ENCODE measurements around the gene PRDM16. TPM values are rescaled to one million over a fixed set of nuclear protein-coding genes. Genes with fewer than 3 reads are reported as not detected.

The PRDM16 gene
- polyA plus RNA-seq, 1 of the 3 experiments (the other 2 are of a cell fraction), result not detected

DNA sequence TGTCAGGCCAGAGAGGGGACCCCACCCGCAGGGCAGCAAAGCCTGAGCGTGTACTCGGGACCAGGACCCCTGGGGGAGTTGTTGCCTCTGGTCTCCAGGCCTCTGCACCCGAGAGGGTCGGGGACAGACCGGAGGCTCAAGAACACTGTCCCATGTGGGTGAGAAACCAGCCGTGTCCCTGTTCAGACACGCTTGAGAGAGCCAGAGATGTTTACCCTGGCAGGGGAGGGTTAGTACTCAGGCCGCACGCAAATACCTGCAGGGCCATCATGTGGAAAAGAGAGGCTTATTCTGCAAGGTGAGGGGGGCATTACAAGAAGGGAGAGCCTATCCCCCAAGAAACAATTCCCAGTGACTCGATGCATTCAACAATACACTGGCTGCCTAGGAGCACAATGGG lies 311.5 kb downstream of the PRDM16 start:
- Histone ChIP-seq H4K20me1 (ENCODE audit: insufficient read depth) (no peaks in the 10 kb centered on the region), H3K9ac (no peak overlapping the region), H3K9me3 (no peaks in the 10 kb centered on the region), H3K4me1 (ENCODE audit: control insufficient read depth in 1 of 2, insufficient read depth in 2 of 2, low read depth in 1 of 2, low read length in 1 of 2) (no peaks in the 10 kb centered on the region), H2AFZ (ENCODE audit: low read depth) (no peak overlapping the region), H3F3A (replicated peaks; ENCODE audit: insufficient read depth) (no peaks in the 10 kb centered on the region), H3K4me3 (ENCODE audit: low read depth in 2 of 2, low read length in 1 of 2) (no peak overlapping the region), H3K79me2 (ENCODE audit: insufficient read depth) (no peaks in the 10 kb centered on the region), H3K9me2 (no peaks in the 10 kb centered on the region), H3K27me3 (ENCODE audit: insufficient read depth) (no peaks in the 10 kb centered on the region; the same call in 1 of the 2 replicates), H3K36me3 (replicated peaks in 1 of 2; ENCODE audit: control insufficient read depth in 1 of 2, insufficient read depth in 2 of 2, low read length in 1 of 2) (no peaks in the 10 kb centered on the region), H3K27ac (ENCODE audit: low read depth in 2 of 2, low read length in 1 of 2) (no peak overlapping the region), H3K4me2 (no peak overlapping the region)
- no peak for DNase-seq
- ChIA-PET POLR2A (no interaction called here), CTCF (no interaction called here)
- TF ChIP-seq ELF1 (IDR thresholded peaks at IDR 0.05), result no peak
- TF ChIP-seq, protein P1, sequence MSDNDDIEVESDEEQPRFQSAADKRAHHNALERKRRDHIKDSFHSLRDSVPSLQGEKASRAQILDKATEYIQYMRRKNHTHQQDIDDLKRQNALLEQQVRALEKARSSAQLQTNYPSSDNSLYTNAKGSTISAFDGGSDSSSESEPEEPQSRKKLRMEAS (IDR thresholded peaks at IDR 0.05; ENCODE audit: low read depth), result no peak
- TF ChIP-seq CHD2 (IDR thresholded peaks at IDR 0.05; ENCODE audit: low read length, partially characterized antibody), result no peak
- no peak for TF ChIP-seq NFIC (IDR thresholded peaks at IDR 0.05; ENCODE audit: borderline replicate concordance)
- TF ChIP-seq TCF12 (IDR thresholded peaks at IDR 0.05), result no peak
- TF ChIP-seq JUND (IDR thresholded peaks at IDR 0.05), result no peak
- TF ChIP-seq RCOR1 (IDR thresholded peaks at IDR 0.05; ENCODE audit: low read length), result no peak
- TF ChIP-seq SMC3 (IDR thresholded peaks at IDR 0.05; ENCODE audit: low read depth, low read length), result no peak
- no peak for TF ChIP-seq RAD21 (IDR thresholded peaks at IDR 0.05; ENCODE audit: low read length)
- TF ChIP-seq SIN3A (IDR thresholded peaks at IDR 0.05; ENCODE audit: borderline replicate concordance, low read depth, low read length), result no peak
- TF ChIP-seq EP300 (IDR thresholded peaks at IDR 0.05; ENCODE audit: borderline replicate concordance in 1 of 2, low read depth in 1 of 2, low read length in 1 of 2), result no peak
- WGBS (ENCODE audit: low lambda C conversion rate), result 28% methylated on average over 8 of the region's 11 CpGs

DNA sequence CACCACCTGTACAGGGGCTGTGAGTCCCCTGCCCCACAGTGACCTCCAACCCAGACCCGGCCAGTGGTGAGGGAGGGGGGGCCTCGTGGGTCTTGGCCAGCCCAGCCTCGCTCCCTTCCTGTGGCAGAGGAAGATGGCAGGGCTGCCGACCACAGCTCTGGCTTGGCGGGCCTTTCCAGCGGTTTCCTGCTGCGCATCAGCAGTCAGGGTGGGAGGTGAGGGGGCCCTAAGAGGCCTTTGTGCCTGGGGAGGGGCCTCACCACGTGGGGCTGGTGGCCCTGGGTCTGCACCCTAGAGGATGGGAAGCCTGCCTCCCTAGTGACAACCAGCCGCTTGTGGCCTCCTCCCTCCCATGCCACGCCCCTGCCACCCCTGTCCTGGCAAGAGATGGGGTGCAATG lies 312.9 kb downstream of the PRDM16 start:
- H4K20me1 ChIP-seq (ENCODE audit: insufficient read depth), result no peaks in the 10 kb centered on the region
- H3K9me2 ChIP-seq, result no peaks in the 10 kb centered on the region
- peaks cover 4% of the 10 kb centered on the region for H3K27me3 ChIP-seq (ENCODE audit: insufficient read depth)
- TF ChIP-seq FOXJ3 (CRISPR knock-in tag; IDR thresholded peaks at IDR 0.05) (no peak), NRF1 (IDR thresholded peaks at IDR 0.05; ENCODE audit: low read depth, low read length) (no peak), TEAD4 (IDR thresholded peaks at IDR 0.05; ENCODE audit: borderline replicate concordance, insufficient read depth) (no peak), GATA2 (CRISPR knock-in tag; IDR thresholded peaks at IDR 0.05) (no peak)
- TF ChIP-seq, protein P2, sequence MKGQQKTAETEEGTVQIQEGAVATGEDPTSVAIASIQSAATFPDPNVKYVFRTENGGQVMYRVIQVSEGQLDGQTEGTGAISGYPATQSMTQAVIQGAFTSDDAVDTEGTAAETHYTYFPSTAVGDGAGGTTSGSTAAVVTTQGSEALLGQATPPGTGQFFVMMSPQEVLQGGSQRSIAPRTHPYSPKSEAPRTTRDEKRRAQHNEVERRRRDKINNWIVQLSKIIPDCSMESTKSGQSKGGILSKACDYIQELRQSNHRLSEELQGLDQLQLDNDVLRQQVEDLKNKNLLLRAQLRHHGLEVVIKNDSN (IDR thresholded peaks at IDR 0.05; ENCODE audit: borderline replicate concordance, low read depth), result no peak
- TF ChIP-seq, protein P3, sequence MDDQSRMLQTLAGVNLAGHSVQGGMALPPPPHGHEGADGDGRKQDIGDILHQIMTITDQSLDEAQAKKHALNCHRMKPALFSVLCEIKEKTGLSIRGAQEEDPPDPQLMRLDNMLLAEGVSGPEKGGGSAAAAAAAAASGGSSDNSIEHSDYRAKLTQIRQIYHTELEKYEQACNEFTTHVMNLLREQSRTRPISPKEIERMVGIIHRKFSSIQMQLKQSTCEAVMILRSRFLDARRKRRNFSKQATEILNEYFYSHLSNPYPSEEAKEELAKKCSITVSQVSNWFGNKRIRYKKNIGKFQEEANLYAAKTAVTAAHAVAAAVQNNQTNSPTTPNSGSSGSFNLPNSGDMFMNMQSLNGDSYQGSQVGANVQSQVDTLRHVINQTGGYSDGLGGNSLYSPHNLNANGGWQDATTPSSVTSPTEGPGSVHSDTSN (IDR thresholded peaks at IDR 0.05), result no peak
- TF ChIP-seq, protein P4, sequence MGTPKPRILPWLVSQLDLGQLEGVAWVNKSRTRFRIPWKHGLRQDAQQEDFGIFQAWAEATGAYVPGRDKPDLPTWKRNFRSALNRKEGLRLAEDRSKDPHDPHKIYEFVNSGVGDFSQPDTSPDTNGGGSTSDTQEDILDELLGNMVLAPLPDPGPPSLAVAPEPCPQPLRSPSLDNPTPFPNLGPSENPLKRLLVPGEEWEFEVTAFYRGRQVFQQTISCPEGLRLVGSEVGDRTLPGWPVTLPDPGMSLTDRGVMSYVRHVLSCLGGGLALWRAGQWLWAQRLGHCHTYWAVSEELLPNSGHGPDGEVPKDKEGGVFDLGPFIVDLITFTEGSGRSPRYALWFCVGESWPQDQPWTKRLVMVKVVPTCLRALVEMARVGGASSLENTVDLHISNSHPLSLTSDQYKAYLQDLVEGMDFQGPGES (IDR thresholded peaks at IDR 0.05; ENCODE audit: low read depth, low read length), result no peak
- H2AFZ ChIP-seq (ENCODE audit: low read depth), result no peak overlapping the region
- H3K4me2 ChIP-seq, result no peak overlapping the region
- no peak overlapping the region for H3K27ac ChIP-seq (ENCODE audit: low read depth in 2 of 2, low read length in 1 of 2)
- no peak for DNase-seq
- H3K36me3 ChIP-seq (replicated peaks in 1 of 2; ENCODE audit: control insufficient read depth in 1 of 2, insufficient read depth in 2 of 2, low read length in 1 of 2), result no peaks in the 10 kb centered on the region
- ChIA-PET POLR2A (no interaction called here), CTCF (no interaction called here)
- no peaks in the 10 kb centered on the region for H3K79me2 ChIP-seq (ENCODE audit: insufficient read depth)
- no peaks in the 10 kb centered on the region for H3F3A ChIP-seq (replicated peaks; ENCODE audit: insufficient read depth)
- WGBS (ENCODE audit: low lambda C conversion rate), result 20% methylated on average over 4 of the region's 10 CpGs
- H3K9ac ChIP-seq, result no peak overlapping the region
- no peaks in the 10 kb centered on the region for H3K4me1 ChIP-seq (ENCODE audit: control insufficient read depth in 1 of 2, insufficient read depth in 2 of 2, low read depth in 1 of 2, low read length in 1 of 2)
- no peak overlapping the region for H3K4me3 ChIP-seq (ENCODE audit: low read depth in 2 of 2, low read length in 1 of 2)
- H3K9me3 ChIP-seq, result no peaks in the 10 kb centered on the region

Data from SK-N-SH (cell line).